B cell (primary cell): ENCODE results near the gene PAF1. TPM values are rescaled to one million over a fixed set of nuclear protein-coding genes. Genes with fewer than 3 reads are reported as not detected.

Source experiments
- ATAC-seq: fragments of 200-7000 bp; cut with Tn5 transposase; one replicate; pipeline ENCODE4 v1.10.0; 2021; ENCODE audit warnings: low read depth, mild to moderate bottlenecking, moderate number of reproducible peaks, moderate library complexity
- CTCF ChIA-PET: fragments of 350-600 bp; sonication (Branson Sonifier 250); formaldehyde crosslinking; loops from one replicate; lab custom pipeline; 2021; ENCODE audit warnings: antibody characterized with exemption, inconsistent platforms; lab: Charles Lee
- POLR2A ChIA-PET: fragments of 350-600 bp; sonication (Branson Sonifier 250); formaldehyde crosslinking; loops from one replicate; lab custom pipeline; 2021; ENCODE audit warnings: antibody characterized with exemption; lab: Charles Lee
- DNase-seq: peaks from one replicate; pipeline ENCODE4 v3.0.0; 2013
- H2AFZ ChIP-seq: 2 replicates; pipeline ENCODE4 v1.6.1; 2012; ENCODE audit warnings: mild to moderate bottlenecking, low read depth, low read length; ENCODE audit not compliant: insufficient read depth, poor library complexity, severe bottlenecking
- H3K27ac ChIP-seq, 2 donors: 1 replicate in 1 of 2; 2 replicates in 1 of 2; pipeline ENCODE4 v1.5.1; 2012 to 2013; ENCODE audit warnings: low read length in 2 of 2, mild to moderate bottlenecking in 2 of 2, moderate library complexity in 1 of 2
- H3K27me3 ChIP-seq, 4 experiments: fragments of 200-600 bp in 1 of 4; sonication (generic) in 1 of 4; replicated peaks in 1 of 4; 1 replicate in 2 of 4; 2 replicates in 2 of 4; pipeline versions ENCODE4 v1.6.1 to v1.7.0; 2013 to 2016; ENCODE audit warnings: low read length in 3 of 4, mild to moderate bottlenecking in 2 of 4, mixed read lengths in 1 of 4, moderate library complexity in 1 of 4; ENCODE audit not compliant: insufficient read depth in 4 of 4, control insufficient read depth in 3 of 4; ENCODE audit errors: control extremely low read depth in 1 of 4
- H3K36me3 ChIP-seq, 2 experiments: replicated peaks in 1 of 2; 1 replicate in 1 of 2; 2 replicates in 1 of 2; pipeline versions ENCODE4 v1.6.1 to v1.7.1; 2013; ENCODE audit warnings: low read length in 1 of 2; ENCODE audit not compliant: insufficient read depth in 2 of 2, control insufficient read depth in 1 of 2; ENCODE audit errors: control extremely low read depth in 1 of 2, extremely low read depth in 1 of 2
- H3K4me1 ChIP-seq, 2 donors: fragments of 200-600 bp in 1 of 2; sonication (generic) in 1 of 2; 1 replicate in 1 of 2; 2 replicates in 1 of 2; pipeline versions ENCODE4 v1.5.1 to v1.6.1; 2013 to 2017; ENCODE audit warnings: low read length in 2 of 2; ENCODE audit not compliant: control insufficient read depth in 2 of 2, insufficient read depth in 2 of 2
- H3K4me2 ChIP-seq: replicated peaks from 2 replicates; pipeline ENCODE3; 2012; ENCODE audit warnings: mild to moderate bottlenecking, low read depth, low read length; ENCODE audit not compliant: poor library complexity, severe bottlenecking
- H3K4me3 ChIP-seq, 5 experiments: fragments of 200-600 bp in 1 of 5; sonication (generic) in 1 of 5; 1 replicate in 3 of 5; 2 replicates in 2 of 5; pipeline versions ENCODE4 v1.5.1 to v1.7.0; 2011 to 2016; ENCODE audit warnings: low read length in 4 of 5, mild to moderate bottlenecking in 4 of 5, low read depth in 2 of 5, control low read depth in 1 of 5, moderate library complexity in 1 of 5; ENCODE audit not compliant: insufficient read depth in 1 of 5; ENCODE audit errors: control extremely low read depth in 1 of 5, extremely low read depth in 1 of 5
- H3K79me2 ChIP-seq: fragments of 200-600 bp; sonication (generic); one replicate; pipeline ENCODE4 v1.6.0; 2016; ENCODE audit warnings: low read length; ENCODE audit not compliant: control insufficient read depth, insufficient read depth
- H3K9ac ChIP-seq: fragments of 200-600 bp; sonication (generic); 2 replicates; pipeline ENCODE4 v1.6.1; 2017; ENCODE audit warnings: mild to moderate bottlenecking, low read length, moderate library complexity
- H3K9me3 ChIP-seq, 3 donors: one replicate each; pipeline versions ENCODE4 v1.6.1 to v1.7.1; 2013; ENCODE audit warnings: low read length in 2 of 3; ENCODE audit not compliant: control insufficient read depth in 2 of 3, insufficient read depth in 1 of 3; ENCODE audit errors: control extremely low read depth in 1 of 3
- H4K20me1 ChIP-seq: 2 replicates; pipeline ENCODE4 v1.6.0; 2012; ENCODE audit warnings: mild to moderate bottlenecking, low read length; ENCODE audit not compliant: insufficient read depth, control insufficient read depth, poor library complexity, severe bottlenecking
- H3K27ac Mint-ChIP-seq: one replicate; pipeline ENCODE4 v1.8.0; 2021; ENCODE audit warnings: mixed read lengths
- H3K27me3 Mint-ChIP-seq: one replicate; pipeline ENCODE4 v1.8.0; 2021; ENCODE audit warnings: mixed read lengths
- H3K4me1 Mint-ChIP-seq: one replicate; pipeline ENCODE4 v1.8.0; 2021; ENCODE audit warnings: mixed read lengths
- H3K4me3 Mint-ChIP-seq: one replicate; pipeline ENCODE4 v1.8.0; 2021; ENCODE audit warnings: mixed read lengths
- H3K9me3 Mint-ChIP-seq: one replicate; pipeline ENCODE4 v1.8.0; 2022; ENCODE audit warnings: mixed read lengths; ENCODE audit not compliant: insufficient read depth
- CTCF ChIP-seq: fragments of 200-600 bp; IDR thresholded peaks from one replicate; pipeline ENCODE4 v1.8.0; 2022; ENCODE audit warnings: antibody characterized with exemption, mild to moderate bottlenecking
- EZH2 ChIP-seq: IDR thresholded peaks from 2 replicates; pipeline ENCODE4 v1.6.1; 2012; ENCODE audit warnings: borderline replicate concordance, low read depth, mild to moderate bottlenecking, moderate library complexity, low read length; ENCODE audit not compliant: insufficient read depth, poor library complexity, severe bottlenecking
- WGBS: methylation state at CpG from one replicate; pipeline ENCODE4 v1.1.5; 2013; ENCODE audit warnings: missing lambda C conversion rate; ENCODE audit not compliant: insufficient coverage; 5-methylcytosine and 5-hydroxymethylcytosine counted together
- intact Hi-C: fragments of 100-400 bp; cut with micrococcal nuclease; formaldehyde crosslinking; loops from one replicate; pipeline ENCODE4 v1.10.0; 2022
- polyA plus RNA-seq: library from polyadenylated mRNA; depleted of rRNA; stranded (reverse); fragments of >200 nt; gene quantifications from 2 replicates; pipeline ENCODE4 v1.2.3, GENCODE V29; 2012
- total RNA-seq, 2 donors: library from RNA; stranded (reverse); fragments of 120-200 nt in 1 of 2; gene quantifications; 1 replicate in 1 of 2; 2 replicates in 1 of 2; pipeline versions ENCODE4 v1.2.3 to v1.2.4, GENCODE V29; 2013 to 2022

Gene PAF1
- total and polyA plus RNA-seq, 2 donors (not counting 1 experiment from before 2014, with no cell fraction given): 59.9 to 387 TPM

- no peak overlapping the region for H3K4me2 ChIP-seq
- WGBS: 96% methylated on average over 11 of the region's 16 CpGs
- TF ChIP-seq EZH2 (no peak), CTCF (no peak)
- no peak for ATAC-seq
- no peaks in the 10 kb centered on the region for H3K4me1 Mint-ChIP-seq
- no peaks in the 10 kb centered on the region for H3K9me3 Mint-ChIP-seq
- no peak overlapping the region for H3K4me3 Mint-ChIP-seq
- H3K4me1 ChIP-seq: no peaks in the 10 kb centered on the region
- H4K20me1 ChIP-seq: no peaks in the 10 kb centered on the region
- peaks cover 3 to 27% of the 10 kb centered on the region in 2 experiments for H3K36me3 ChIP-seq
- H3K9ac ChIP-seq: no peak overlapping the region
- no peaks in the 10 kb centered on the region for H3K79me2 ChIP-seq
- ChIA-PET CTCF (interaction anchor here (1.6 kb wide), 1 partner anchor 13 kb away, joined by 4 read pairs; the partner anchor contains the start of gene PLEKHG2), POLR2A (interaction anchor here (0.6 kb wide), 2 partner anchors 20 to 88 kb away, joined by 3 to 4 read pairs; no protein-coding TSS in a partner anchor)
- H3K27me3 Mint-ChIP-seq: no peaks in the 10 kb centered on the region
- H2AFZ ChIP-seq: no peak overlapping the region
- DNase-seq: no peak
- H3K27ac Mint-ChIP-seq: no peak overlapping the region
- no peak overlapping the region for H3K4me3 ChIP-seq
- H3K27me3 ChIP-seq: no peaks in the 10 kb centered on the region
- no peaks in the 10 kb centered on the region for H3K9me3 ChIP-seq
- H3K27ac ChIP-seq: no peak overlapping the region
- intact Hi-C loops: no loop called here
Measured at GRCh38 chr19:39424934-39425333, 34.0 kb upstream of the PAF1 start.

DNA sequence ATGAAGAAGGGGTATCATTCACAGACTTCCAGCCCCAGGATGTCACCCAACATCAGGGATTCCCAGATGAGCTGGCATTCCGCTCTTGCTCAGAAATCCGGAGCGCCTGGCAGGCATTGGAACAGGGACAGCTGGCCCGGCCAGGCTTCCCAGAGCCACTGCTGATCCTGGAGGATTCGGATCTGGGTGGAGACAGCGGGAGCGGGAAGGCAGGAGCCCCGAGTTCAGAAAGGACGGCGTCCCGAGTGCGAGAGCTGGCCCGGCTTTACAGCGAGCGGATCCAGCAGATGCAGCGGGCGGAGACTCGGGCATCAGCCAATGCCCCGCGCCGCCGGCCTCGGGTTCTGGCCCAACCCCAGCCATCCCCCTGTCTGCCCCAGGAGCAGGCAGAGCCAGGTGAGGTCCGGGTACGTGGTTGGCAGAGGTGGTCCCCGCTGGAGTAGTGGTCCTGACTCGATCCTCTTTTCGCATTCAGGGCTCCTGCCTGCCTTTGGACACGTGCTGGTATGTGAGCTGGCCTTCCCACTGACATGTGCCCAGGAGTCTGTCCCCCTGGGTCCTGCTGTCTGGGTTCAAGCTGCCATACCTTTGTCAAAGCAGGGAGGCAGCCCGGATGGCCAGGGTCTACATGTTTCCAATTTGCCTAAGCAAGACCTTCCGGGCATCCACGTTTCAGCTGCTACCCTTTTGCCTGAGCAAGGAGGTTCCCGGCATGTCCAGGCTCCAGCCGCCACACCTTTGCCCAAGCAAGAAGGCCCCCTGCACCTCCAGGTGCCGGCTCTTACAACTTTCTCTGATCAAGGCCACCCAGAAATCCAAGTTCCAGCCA lies 32.6 kb upstream of the PAF1 start:
- Histone ChIP-seq H3K4me3 (no peak overlapping the region), H3K36me3 (peaks cover 3 to 36% of the 10 kb centered on the region in 2 experiments), H3K27me3 (no peaks in the 10 kb centered on the region), H3K4me1 (no peaks in the 10 kb centered on the region), H3K9me3 (no peaks in the 10 kb centered on the region), H2AFZ (no peak overlapping the region), H3K27ac (no peak overlapping the region), H3K4me2 (no peak overlapping the region), H3K79me2 (no peaks in the 10 kb centered on the region), H3K9ac (no peak overlapping the region), H4K20me1 (no peaks in the 10 kb centered on the region)
- ChIA-PET CTCF (interaction anchor here (1.4 to 1.6 kb wide), 2 partner anchors 9 to 12 kb away, joined by 4 read pairs; partner anchors contain the start of gene PLEKHG2), POLR2A (interaction anchor here (0.6 kb wide), 1 partner anchor 82 kb away, joined by 3 read pairs; no protein-coding TSS in a partner anchor)
- TF ChIP-seq EZH2 (no peak), CTCF (no peak)
- H3K27me3 Mint-ChIP-seq: no peaks in the 10 kb centered on the region
- H3K27ac Mint-ChIP-seq: no peak overlapping the region
- DNase-seq (no peak), ATAC-seq (no peak)
- H3K9me3 Mint-ChIP-seq: no peaks in the 10 kb centered on the region
- no peak overlapping the region for H3K4me3 Mint-ChIP-seq
- H3K4me1 Mint-ChIP-seq: no peaks in the 10 kb centered on the region
- intact Hi-C loops: no loop called here
- 93% methylated on average over 34 of the region's 35 CpGs for WGBS
